Stimulated activated CD8-positive, alpha-beta memory T cell treated with anti-CD3 and anti-CD28 coated beads, Interleukin-15, amount 100 ng/mL, for 4 hours (primary cell): Measurements from ENCODE around the gene FOXD4.
"Not testable (repeated sequence)": the region's sequence is repeated elsewhere in the genome, so short reads cannot be mapped to it uniquely, and the experiment has no call there.

ENCODE experiments used
- DNase-seq, 2 donors: peaks; one replicate each; pipeline ENCODE4 v3.0.0-alpha.2; 2020; ENCODE audit warnings: low read depth in 2 of 2

The FOXD4 gene

GRCh38 chr9:117995-118467 lies at the start of gene FOXD4:
Gene FOXD4 (minus strand): TSS chr9:118417. CDS start chr9:118119, 298 bp downstream.
- DNase-seq, result not testable (repeated sequence)

GRCh38 chr9:159871-160270 lies 41.7 kb upstream of the FOXD4 start:
- DNase-seq, result not testable (repeated sequence)

DNA sequence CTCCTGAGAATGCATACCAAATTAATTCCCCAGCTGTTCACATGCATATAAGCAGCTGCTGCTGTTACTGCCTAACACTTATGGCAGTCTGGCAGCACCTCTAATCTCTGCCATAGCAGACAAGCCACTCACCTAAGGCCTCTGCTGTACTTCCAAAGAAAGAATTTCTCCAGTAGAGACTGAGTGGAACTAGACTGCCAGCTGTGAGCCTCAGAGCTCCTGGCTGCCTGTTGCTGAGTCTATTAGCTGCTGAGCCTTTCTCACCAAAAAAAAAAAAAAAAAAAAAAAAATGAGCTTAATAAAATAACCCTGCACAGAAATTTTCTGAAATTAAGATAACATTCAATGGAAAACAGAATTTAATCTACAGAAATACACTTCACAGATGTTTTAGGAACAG lies 33.0 kb upstream of the FOXD4 start:
- not testable (repeated sequence) for DNase-seq

- DNase-seq, result not testable (repeated sequence)
Measured at GRCh38 chr9:139880-140279, 21.7 kb upstream of the FOXD4 start.

GRCh38 chr9:117144-117994 lies 848 bp downstream of the FOXD4 start:
- DNase-seq, result not testable (repeated sequence)

GRCh38 chr9:116239-117077 lies 1.8 kb downstream of the FOXD4 start:
- not testable (repeated sequence) for DNase-seq

GRCh38 chr9:115118-115451 lies 3.1 kb downstream of the FOXD4 start:
- not testable (repeated sequence) for DNase-seq

- not testable (repeated sequence) for DNase-seq
Measured at GRCh38 chr9:114267-115117, 3.7 kb downstream of the FOXD4 start.

- not testable (repeated sequence) for DNase-seq
Measured at GRCh38 chr9:113468-114266, 4.5 kb downstream of the FOXD4 start.

DNA sequence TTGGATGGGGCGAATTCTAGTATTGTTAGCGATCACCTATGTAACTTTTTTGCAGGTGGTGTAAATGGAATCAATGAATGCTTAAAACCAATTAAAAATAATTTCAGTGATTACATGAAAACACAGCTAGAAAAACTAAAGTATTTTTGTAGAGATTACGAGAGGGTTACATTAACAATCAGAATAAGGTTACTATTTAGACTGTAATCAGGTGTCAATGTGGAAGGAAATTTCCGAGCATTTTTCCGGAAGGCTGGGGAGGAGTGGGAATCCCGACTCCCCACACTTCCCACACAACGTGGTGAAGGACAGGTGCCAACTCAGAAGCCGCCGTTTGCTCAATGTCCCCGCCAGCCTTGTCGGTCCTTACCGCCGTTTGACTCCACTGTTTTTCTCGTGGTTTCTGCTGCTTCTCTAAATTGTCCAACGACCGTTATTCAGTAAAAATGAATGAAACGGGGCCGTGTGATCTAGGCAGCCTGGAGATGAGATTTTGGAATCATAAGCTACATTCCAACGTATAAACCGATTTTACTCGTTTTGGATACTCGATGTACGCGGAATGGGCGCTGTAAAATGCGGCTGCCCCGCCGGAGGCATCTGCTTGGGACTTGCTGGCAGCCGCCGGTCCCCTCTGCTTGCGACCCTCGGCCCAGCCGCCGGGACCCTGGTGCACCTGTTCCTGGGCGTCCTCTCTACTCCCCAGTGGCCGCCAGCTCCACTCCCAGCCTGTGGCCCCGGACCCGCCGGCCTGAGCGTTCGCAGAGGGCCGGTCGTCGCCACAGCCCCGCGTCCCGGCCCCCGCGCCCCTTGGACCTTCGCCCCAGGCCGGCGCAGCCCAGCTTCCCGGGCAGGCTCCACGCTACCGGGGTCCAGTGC lies 5.4 kb downstream of the FOXD4 start:
- not testable (repeated sequence) for DNase-seq

- not testable (repeated sequence) for DNase-seq
Measured at GRCh38 chr9:110672-111071, 7.5 kb downstream of the FOXD4 start.

- not testable (repeated sequence) for DNase-seq
Measured at GRCh38 chr9:109540-109939, 8.7 kb downstream of the FOXD4 start.

DNA sequence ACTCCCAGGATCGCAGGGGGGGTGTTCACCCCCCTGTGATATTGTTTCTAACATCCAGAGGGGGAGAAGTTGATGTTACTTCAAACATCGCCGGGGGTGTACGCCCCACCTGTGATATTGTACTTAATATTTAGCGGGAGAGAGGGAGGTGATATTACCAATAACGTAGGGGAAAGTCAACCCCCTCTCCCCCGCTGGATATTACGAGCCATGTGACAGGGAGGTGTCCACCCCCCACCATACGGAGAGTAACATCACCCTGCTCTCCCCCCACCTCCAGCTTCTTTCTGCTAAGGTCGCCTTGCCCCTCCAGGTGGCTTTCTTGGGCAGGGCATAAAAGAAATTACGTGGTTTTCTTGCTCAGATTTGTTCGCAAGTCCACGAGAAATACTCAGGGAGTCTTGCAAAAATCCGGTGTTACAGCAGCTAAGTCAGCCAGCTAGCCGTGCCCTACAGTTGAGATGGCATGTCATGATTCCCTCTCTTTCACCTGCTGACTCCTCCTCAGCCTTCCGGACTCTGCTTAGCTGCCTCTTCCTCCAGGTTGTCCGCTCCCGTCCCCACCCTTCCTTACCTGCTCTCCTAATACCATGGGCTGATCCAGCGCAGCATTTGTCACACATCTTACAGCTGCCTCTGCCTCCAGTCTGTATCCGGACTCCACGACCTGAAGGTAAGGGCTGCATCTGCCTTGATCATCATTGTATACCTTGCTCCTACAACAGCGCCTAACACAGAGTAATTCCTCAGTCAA lies 9.3 kb downstream of the FOXD4 start:
- DNase-seq, result not testable (repeated sequence)

DNA sequence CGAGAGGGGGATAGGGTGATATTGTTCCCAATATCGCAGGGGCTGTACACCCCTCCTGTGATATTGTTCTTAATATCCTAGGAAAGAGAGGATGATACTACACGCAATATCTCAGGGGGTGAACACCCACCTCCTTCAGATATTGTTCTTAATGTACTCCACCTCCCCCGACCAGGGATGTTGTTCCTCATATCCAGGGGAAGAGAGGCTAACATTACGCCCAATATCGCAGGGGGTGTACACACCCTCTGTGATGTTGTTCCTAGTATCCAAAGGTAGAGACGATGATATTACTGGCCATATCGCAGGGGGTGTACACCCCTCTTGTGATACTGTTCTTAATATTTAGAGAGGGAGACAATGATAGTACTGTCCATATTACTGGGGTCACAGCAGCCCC lies 12.2 kb downstream of the FOXD4 start:
- not testable (repeated sequence) for DNase-seq

DNA sequence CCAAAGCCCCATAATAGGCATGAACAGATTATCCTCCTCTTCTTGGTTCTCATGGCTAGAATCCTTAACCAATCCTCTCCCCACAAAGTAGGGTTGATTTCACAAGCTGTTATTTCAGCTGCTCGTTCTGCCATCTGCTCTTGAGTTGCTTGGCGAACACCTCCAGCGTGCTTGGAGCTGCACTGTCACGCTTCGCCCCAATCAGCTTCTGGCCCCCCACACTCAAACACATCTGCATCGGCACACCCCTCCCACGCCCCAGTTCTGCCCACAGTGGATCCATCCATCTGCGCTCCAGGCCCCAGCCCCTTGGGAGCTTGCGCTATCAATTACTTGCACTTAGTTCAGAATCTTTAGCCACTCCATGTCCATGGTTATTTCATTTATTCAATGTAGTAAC lies 17.8 kb downstream of the FOXD4 start:
- DNase-seq, result not testable (repeated sequence)

DNA sequence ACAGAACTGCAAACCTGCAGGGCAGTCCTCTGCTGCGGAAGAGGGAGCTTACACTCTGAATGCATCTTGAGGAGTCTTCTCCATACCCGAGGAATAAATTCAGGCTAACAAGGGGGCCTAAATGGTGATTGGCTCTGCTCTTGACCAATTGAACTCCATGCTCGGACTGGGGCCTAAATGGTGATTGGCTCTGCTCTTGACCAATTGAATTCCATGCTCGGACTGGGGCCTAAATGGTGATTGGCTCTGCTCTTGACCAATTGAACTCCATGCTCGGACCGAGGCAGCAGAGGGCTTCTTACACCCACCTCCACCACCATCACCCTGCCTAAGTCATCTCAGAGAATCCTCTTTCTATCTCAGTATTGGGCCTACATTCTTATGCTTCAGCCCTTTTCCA lies 18.4 kb downstream of the FOXD4 start:
- not testable (repeated sequence) for DNase-seq

DNA sequence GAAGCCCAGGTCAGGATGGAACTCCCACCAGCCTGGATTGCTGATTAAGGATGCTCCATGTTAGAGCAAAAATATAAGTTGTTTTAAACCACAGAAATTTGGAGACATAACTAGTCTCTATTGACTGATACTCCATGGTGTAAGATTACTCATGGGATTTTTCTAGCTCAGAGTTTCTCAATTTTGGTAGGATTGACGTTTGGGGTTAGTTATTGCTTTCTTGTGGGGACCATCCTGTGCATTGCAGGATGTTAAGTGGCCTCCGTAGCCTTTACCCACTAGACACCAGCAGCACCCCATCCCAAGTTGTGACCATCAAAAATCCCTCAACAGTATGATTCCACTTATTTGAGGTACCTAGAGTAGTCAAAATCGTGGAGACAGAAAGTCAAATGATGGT lies 19.4 kb downstream of the FOXD4 start:
- DNase-seq, result not testable (repeated sequence)

DNA sequence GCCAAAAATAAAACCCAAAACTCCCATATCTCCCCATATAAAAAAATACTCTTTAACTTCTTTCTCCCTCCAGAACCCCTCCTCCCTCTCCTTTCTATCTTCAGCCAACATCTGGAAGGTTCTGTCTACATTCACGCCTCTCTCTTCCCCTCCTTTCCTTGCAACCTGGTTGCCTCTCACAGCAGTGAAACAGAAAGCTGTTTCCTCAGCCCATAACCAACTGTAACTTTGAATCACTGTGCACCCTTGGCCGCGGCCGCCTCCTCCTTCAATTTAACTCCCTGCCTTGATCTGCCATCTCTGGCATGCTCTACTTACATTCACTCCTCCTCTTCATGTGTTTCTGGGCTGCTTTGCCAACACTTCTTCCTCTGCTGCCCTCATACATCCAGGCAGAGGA lies 23.2 kb downstream of the FOXD4 start:
- not testable (repeated sequence) for DNase-seq

GRCh38 chr9:94323-94722 lies 23.9 kb downstream of the FOXD4 start:
- not testable (repeated sequence) for DNase-seq
